DMS153 treated with DMSO at 0.1 percent for 48 hours (cell line): ENCODE measurements around the gene SEPSECS.

Source experiments
- DNase-seq: peaks from one replicate; lab custom pipeline; 2025; ENCODE audit not compliant: unreplicated experiment; lab: John Stamatoyannopoulos, UW

Gene SEPSECS

DNA sequence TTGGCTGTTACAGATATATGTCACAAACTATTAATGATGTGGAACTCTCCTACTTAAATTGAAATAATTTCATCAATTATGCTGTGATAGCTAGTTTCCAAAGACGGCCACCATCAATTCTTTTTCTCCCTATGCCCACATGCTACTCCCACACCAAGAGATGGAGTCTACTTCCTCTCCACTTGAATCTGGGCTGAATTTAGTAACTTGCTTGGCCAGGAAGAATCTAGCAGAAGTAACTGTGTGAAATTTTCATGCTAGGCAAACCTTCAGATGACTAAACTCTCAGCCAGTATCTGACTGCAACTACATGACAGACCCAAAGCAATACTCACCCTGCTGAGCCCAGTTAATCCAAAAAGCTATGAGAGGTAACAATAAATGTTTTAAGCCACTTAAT is 3.2 kb downstream of the SEPSECS start:
- DNase-seq, result no peak

DNA sequence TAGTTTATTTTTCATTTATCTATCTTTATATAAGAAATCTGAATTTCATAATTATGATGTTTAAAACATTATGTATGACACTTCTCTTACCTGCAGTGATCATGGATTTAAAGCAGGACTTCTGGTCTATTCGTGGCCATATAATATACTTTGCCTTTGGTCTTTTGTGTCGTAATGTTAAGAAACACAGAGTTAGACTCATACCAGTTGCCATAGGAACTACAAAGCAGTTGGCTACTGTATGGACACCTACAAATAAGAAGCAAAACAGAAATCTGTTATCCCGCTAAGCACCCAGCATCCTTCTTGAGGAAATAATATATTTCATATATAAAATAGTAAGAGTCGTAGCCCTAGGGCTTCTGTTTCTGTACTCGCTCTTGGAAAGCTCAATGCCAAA is 4.3 kb downstream of the SEPSECS start:
- no peak for DNase-seq

DNA sequence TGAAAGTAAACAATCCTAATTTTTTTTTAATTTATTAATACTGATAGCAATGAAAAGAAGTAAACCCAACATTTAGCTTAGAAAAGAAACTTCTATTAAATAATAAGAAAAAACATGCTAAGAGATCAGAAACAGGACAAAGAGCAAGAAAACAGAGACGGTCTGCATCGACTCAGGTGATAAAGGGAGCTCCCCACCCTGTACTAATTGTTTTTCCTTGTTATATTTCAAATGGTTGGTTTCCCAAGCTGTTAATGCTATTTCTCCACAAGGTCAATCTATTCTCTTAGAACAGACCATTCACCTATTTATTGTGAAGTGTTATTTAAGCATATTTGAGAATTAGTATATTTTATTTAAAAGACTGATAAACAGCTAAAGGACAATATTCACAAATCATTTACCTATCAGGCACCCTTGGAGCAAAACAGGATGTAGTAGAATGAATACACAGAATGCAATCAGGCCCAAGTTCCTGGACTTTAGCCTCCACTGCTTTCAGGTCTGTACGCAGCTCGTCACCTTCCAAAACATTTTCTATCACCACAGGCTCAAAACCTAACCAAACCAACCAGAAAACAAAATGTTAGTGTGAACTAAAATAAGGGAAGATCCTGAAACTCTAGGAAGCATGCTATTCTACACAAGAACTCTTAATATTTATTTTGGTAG is 5.5 kb downstream of the SEPSECS start:
- no peak for DNase-seq

DNA sequence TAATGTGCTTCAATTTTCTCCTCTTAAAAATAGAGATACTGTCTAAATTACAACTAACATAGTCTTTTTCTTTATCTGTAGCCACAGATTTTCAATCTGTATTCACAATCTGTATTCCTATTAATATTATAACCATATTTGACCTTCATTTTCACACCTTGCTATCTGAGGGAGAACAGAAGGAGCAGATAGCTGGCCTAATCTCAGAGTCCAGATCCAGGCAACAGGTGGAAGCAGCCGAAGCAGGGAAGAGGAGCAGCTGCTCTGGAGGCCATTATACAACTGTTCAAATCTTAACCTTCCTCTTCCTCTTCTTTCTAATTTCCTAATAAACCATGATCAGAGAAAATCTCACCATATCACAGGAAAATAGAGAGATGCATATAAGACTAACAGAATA is 14.2 kb downstream of the SEPSECS start:
- no peak for DNase-seq

DNA sequence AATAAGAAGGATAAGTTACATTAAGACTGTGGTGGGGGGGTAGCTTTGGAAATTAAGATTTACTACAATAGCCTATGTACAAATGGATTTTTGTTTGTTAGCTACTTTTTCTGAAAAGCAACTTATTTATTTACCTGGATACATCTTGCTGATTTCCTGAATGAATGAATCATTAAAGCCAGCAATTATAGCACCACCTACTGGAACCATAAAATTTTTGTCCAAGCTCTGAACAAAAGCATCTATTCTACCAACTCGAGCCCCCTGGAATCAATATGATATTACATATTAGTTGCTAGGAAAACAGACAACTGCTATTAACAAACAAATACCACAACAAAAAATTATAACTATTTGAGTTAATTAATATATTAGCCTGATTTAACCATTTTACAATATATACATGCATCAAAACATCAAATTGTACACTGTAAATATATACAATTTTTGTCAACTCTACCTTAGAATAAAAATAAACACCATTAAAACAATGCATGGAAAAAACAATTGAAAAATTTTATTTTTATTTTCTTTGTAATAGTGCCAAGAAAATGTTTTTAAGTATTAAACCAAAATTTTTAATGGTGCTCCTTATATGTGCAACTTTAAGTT is 15.3 kb downstream of the SEPSECS start:
- peak; percentile 0 for DNase-seq

DNA sequence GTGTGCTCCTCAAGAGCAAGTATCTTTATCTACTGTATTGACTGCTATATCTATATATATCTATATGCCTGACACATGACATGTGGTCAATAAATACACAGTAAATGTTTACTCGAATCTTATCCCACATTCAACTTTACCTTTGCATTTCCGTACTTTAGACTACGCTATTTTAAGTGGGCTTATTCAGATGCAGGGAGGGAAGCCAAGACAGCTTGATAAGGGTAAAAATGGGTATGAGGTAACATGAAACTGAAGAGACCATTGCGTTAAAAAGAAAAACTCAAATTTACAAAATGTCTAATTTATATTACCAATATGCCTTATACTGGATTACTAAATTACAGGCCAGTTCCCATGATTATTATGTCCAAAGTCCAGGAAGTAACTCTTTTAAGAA is 17.8 kb downstream of the SEPSECS start:
- DNase-seq, result no peak

DNA sequence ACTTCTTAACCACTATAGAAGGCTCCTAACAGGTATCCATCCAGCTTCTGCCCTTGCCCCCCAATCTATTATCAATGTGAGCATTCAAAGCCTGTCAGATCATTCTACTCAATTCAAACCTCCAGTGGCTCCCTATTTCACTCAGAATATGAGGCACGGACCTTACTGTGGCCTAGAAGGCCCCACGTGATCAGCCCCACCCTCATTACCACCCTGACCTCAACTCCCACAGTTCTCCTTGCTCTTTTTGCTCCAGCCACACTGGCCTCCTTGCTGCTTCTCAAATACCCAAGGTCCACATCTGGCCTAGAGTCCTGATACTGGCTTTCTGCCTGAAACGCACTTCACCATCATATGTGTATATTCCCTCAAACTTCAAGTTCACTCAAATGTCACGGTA is 18.7 kb downstream of the SEPSECS start:
- DNase-seq, result no peak

DNA sequence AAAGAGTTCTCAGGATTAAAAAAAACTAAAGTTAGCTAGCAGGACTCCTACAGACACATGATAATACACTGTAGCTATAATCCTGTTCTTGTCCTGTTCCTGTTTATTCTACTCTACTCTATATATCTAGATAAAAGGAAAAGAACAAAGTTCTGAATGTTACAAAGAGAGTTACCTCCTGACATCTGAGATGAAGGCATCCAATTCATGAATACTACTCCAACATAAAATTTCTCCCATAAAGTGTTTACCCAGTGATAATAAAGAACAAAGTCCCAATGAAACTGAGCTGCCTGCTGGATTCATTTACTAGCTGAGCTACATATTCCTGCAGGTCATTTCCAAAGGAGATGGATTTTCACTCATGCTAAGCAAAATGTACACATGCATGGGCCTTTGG is 27.1 kb downstream of the SEPSECS start:
- DNase-seq, result no peak

DNA sequence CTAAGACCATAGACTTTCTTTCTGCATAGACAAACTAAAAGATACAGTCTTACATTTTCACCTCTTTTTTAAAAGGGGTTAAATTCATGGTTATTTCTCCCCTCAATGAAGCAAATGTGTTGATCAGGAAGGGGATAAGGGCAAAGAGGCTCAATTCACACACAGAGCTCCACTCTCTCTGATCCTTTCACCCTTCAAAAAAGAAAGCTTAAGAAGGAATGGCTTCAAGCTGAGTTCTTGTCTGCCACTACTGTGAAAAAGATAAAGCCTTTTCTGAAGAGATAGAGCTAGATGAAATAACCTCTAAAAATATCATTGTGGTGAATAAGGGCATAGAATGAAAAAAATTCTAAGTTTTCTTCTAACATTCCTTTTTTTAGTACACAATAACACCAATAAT is 28.3 kb downstream of the SEPSECS start:
- DNase-seq, result no peak

DNA sequence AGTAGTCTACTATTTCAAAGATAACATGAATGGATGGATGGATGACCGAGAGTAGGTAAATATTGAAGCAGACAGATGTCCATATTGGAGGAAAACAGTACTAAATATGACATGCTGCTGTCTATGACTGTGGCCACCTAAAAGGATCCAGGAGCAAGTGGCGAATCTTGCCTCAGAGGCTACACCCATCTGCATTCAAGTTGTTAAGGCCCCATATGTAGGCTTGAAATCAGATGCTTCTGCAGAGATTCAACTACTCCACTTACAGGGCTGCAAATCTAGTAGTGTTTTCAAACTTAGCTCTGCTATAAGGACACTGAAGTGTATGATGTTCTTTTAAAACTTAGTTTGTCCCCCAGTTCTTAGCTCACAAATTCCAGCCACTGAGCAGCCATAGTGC is 28.9 kb downstream of the SEPSECS start:
- DNase-seq, result no peak

DNA sequence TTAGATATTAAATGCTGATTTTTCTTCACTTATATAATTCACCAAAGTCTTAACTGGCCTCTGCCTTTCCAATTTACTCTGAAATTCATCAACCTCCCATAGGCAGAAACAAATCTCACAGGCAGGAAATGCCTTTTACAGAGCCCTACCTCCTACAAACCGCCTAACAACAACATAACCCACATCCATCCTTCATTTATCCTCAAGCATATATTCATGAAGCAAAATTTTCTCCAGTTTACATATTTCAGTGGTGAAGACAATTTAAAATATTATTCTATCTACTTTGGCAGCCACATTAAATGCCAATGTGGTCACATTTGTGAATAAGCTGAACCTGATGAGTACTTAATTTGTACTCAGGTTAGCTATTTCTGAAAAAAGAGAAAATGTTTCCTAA is 30.3 kb downstream of the SEPSECS start:
- DNase-seq, result no peak

DNA sequence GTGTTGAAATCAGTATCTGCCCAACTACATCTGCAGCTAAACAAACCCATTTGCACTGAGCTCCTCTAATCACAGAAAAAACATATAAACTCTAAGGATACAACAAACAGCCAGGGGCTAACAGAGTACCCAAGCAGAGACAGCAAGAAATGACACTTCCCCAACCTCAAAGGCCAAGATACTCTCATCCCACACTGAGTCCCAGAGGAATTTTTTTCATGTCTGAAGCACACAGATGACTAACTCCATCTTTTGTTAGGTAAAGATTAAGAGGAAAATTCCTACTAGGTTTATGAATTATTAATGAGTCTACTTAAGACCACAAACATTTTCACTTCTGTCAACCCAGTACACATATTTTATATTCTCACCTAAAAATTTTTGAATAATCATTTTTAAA is 31.6 kb downstream of the SEPSECS start:
- peak; percentile 0 for DNase-seq

DNA sequence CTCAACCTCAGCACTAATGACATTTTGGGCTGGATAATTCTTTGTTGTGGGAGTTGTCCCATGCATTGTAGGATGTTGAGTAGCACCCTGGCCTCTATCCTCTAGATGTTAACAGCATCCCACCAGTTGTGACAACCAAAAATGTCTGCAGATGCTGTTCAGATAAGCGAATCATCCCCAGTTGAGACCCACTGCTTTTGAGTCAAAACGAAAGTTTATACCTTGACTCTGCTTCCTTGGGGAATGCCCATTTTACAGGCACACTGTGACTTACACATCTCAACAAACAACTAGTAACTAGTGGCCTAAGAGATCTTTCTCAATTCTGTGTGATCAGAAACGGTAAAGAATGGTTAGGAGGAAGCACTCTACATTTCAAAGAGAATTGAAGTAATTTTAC is 37.0 kb downstream of the SEPSECS start:
- no peak for DNase-seq

DNA sequence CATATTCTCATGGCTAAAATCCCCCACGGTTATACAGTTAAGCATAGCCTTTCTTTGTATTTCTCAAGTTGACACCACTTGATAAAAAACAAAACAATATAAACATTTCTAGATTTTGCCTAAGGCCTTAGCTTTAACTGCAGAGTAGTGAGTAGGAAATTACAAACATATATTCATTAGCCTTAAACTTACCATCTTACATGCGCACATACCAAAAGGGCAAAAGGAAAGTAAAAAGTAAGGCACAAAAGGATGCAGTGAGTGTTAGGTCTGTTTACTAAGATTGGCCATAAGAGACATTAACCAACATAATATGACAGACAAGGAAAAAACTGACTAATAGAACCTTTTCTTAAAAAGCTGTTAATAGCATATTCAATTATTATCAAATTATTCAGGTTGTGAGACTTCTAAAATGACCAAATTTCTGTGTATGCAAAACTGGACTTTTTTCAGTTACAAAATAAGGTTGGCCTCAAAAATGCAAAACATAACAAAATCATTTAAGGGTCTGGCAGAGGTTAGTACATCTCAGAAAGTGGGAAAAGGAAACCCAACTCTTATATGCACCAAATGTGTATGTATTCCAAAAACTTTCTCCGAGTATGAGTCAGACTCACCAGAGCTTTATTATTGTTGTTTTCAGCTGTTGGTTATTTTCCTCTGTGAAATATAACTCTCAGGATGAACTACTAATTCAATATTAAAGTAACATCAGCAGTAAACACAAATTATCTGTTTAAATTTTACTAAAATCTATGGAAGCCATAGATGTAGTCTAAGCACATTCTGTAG is 39.9 kb downstream of the SEPSECS start:
- DNase-seq, result no peak

DNA sequence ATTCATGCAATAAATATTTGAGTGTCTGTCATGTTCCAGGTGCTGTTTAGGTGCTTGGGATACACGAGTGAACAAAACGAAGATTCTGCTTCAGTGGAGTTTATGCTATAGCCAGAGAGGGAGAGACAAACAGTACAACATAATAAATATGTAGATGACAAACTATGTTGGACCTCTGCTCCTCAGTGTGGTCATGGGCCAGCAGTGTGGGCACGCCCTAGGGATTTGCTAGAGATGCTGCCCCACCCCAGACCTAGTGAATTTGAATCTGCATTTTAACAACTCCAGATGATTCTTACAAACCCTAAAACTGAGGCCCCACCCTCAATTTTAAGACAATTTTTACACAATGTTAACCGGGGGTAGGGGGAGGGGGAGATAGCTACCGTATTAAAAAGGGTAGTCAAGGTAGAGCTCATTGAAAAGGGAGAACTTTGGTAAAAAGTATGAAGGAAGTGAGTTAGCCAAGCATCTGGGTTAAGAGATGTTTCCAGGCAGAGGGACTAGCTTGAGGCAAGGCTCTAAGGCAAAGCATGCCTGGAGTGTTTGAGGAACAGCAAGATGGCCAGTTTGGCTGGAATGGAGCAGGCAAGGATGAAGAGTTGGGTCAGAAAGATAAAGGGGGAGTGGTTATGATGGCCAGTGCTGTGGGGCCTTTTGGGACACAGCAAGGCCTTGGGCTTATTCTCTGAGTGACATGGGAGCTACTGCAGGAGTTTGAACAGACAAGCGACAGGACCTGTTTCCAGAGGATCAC is 42.4 kb downstream of the SEPSECS start:
- DNase-seq, result no peak

DNA sequence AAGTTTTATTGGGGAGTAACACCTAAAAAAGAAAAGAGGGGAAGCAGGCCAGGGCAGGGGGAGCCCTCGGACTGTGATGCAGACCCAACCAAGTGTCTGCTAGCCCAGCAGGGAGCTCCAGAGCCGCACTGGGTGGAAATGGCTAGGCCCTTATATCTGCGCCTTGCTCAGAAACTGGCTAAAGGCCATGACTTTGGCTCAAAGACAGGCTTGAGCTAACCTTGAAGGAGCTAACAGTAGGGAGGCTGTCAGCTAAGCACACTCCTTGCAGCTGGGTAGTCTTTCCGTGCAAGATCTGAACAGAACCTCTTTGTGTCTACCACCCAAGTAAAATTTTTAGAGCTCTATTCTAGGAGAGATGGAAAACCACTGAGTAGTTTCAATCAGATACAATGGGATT is 43.0 kb downstream of the SEPSECS start:
- DNase-seq, result no peak

DNA sequence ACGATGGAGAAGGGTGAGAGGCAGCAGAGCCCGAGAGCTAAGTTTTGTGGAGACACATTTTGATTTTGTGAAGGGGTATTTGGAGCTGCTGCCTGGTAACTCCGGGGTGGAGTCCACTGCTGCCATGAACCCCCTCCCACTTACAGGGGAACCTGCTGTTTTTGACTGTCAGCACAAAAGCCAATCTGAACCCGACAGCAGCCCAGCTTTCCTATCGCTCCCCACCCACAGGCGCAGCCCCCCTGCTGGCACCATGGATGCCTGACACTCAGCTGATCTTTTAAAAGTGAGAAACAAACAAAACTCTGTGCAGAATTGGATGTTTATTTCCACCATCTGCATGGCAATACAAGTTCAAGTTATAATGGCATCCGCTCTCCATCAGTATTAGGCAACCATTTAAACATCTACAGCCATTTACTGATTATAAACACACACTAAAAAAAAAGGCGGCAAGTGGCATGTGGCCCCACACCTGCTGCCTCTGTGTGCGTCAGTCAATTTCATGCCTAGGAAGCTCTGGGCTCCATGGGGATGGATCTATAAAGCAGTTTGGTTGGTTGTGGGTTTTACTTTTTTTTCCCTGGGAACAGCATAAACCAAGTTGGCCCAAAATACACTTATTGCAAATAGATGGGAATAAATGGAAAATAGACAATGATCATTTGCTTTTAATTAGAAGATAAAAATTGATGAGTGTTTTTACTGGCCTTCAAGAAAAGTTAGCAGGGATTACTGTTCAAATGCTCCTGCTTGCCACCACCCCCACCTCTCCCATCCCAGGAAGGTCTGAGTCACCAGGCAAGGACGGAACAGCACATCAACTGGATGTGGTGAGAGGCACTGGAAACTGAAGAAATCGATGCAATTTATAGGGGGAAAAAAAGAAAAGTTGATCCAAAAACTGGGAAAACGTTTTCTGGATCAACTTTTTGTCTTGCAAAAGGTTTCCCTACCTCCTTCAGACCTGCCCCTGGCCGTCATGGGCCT is 46.0 kb downstream of the SEPSECS start:
- no peak for DNase-seq

DNA sequence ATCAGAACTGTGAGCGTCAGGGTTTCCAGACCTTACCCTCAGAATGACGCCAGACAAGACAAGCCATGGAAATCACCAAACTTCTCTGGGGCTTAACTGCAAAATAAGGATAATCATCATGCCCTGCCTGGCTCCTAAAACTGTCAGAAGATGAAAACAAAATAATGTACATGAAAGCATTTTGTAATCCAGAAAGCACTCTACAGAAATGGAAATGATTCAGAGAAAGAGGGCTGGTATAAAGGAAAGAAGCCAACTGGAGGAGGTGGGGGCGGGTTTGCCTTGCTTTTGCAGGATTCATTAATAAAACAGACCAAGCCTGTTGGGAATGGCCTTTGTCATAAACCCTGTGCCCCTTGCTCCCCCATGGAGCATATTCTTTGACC is 47.3 kb downstream of the SEPSECS start:
- no peak for DNase-seq

DNA sequence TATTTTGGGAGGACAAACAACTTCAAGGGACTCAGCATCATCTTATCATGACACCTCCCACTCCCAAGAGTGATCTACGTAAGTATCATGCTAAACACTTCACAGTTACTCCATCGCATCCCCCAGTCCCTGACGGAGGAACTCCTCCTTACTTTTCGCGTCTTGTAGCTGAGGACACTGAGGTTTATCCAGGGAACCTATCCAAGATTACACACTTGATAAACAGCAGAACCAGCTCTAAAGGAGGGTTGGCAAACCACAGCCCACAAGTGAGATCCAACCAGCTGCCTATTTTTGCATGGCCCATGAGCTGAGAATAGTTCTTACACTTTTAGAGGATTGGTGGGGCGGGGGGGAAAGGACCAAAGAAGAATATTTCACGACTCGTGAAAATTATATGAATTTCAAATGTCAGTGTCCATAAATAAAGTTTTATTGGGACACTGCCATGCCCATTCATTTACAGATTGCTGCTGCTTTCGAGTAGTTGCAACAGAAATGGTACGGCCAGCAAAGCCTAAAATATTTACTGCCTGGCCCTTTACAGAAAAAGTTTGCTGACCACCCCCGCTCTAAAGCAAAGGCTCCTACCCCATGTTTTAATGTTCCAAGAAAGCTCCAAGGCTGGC is 47.8 kb downstream of the SEPSECS start:
- no peak for DNase-seq

DNA sequence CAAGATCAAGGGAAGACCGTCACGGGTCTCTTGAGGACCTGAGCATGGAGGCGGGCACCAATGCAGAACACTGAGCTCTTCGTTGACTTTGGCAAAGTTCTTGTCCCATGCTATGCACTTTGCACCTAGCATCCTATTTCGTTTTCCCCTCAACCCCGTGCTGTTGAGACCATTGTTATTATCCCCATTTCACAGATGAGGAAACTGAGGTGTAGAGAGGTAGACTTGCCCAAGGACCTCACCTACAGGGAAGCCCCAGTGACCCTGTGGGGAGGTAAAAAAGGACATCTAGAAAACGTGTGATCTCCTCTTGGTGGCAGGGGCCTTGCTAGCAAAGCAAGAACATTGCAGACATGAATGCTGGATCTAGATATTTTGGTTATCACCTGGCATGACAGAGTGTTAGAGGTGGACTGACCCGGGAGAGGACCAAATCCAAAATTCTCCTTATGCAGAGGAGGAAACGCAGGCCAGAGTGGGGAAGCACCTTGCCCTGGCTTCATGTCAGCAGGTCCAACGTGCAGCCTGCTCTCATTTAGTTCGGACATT is 48.5 kb downstream of the SEPSECS start:
- DNase-seq, result no peak
